HG02678 (cell line): Measurements from ENCODE around the gene OR6V1.
A peak's percentile ranks its signal among the peaks of the same experiment; 100 is the strongest.

Experiments
- ATAC-seq: cut with Tn5 transposase; IDR thresholded peaks from one replicate; pipeline ENCODE4 v1.9.1; 2021; ENCODE audit warnings: mild to moderate bottlenecking, moderate library complexity; ENCODE audit not compliant: unreplicated experiment

The OR6V1 gene

GRCh38 chr7:143052041-143052440, at the start of gene OR6V1:
Gene OR6V1 (plus strand): TSS chr7:143052341. CDS start chr7:143052341, 0 bp downstream.
- no peak for ATAC-seq

DNA sequence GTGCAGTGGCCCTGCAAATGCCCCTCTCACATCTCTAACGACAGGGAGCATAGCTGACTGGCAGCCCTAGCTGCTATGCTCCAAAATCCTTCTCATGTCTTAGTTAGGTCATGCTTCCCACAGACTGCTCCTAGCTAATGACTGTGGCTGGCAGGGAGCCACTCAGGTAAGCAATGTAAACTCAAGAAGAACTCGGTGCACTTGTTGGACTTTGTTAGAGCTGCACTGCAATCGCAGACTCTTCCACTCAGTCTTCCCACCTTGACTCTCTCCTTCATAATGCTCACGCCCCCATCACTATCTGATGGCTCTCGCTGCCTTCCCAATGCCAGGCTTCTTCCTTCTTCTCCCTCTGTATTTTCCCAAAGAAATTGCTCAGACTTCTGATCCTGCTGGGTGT, 49.2 kb upstream of the OR6V1 start:
- no peak for ATAC-seq

GRCh38 chr7:143003393-143004051, 48.6 kb upstream of the OR6V1 start:
- ATAC-seq = peak; percentile 62

DNA sequence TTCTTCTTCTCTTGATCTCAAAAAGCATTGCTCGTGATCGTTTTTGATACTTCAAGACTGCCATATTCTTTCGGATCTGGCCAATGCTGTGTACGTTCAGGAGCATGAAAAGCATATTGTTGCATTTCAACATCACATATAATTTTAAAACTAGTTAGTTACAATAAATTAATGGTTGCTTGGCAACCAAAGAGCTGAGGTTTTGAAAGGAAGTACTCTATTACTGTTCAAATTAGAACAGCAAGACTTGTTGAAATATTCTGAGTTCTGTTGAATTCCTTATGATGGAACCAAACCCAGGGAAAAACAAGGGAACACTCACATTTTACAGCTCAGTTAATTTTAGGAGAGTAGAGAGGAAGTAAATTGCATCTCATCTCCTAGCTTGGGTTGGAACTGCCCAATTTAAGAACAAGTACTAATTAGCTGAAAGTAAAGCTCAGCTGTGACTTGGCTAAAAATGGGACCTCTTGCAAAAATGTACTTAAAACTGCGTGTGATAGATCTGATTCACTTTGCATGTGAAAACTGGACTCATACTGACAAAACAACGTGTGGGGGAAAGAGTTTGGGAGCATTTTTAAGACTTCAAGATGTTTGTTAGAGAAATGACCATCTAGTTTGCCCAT, 46.4 kb upstream of the OR6V1 start:
- ATAC-seq = no peak

DNA sequence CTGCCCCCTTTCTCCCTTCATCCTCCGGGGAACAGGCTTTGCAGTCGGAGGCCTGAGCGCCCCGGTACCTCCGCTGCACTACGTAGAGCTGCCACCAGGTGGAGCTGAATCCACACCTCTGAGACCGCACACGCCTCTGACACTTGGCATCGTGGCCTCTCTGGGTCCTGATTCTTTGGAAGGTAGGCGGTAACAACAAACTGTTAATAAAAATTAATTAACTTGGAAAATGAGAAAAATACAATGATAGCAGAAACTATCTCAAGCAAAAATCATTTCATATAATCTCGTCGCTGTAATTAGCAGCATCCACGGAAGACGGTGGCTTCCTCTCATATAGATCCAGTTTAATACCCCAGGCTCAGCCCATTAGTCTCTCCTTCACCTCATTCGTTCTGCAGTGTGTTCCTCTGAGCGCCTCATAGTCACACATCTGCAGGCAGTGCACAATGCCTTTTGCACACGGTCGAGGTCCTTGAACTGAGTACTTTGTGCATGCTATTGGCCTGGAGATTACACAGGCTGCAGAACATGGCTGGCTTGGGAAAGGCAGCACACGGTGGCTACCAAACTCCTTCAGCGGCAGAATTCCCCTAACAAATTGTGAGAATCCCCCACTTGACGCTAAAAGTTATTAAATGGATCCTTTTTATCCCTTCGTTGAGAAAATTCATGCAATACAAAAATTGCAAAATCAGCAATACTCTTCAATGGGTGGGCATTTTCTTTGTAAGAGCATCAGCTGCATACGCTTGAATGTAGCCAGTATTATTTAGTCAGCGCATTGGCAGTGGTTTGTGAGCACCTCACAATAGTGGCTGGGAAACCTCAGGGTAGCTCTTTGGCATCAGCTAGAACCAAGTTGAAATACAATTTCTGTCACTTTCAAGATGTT, 43.9 kb upstream of the OR6V1 start:
- ATAC-seq = peak; percentile 93

DNA sequence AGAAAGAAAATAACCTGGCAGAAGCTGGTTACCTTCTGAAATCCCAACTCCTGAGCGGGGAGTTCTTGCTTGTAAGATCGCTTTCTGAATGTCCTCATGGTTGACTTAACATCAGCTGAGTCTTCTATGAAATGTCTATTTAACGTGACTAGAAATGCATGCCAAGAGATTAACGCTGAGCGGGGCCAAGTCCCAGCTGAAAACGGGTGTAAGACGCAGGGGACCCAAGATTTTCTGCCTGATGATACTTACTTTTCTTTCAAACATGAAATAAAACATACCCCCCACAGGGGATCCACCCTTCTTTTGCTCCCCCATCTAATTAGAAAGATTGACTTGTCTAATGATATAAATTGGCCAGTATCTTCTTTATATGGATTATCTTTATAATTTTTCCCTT, 40.1 kb upstream of the OR6V1 start:
- ATAC-seq = no peak

GRCh38 chr7:143012409-143012808, 39.7 kb upstream of the OR6V1 start:
- ATAC-seq = no peak

- no peak for ATAC-seq
Observed at GRCh38 chr7:143013473-143013872, 38.7 kb upstream of the OR6V1 start.

GRCh38 chr7:143013893-143014292, 38.2 kb upstream of the OR6V1 start:
- ATAC-seq = no peak

- ATAC-seq = peak; percentile 88
Observed at GRCh38 chr7:143015084-143015483, 37.1 kb upstream of the OR6V1 start.

GRCh38 chr7:143015926-143016490, 36.1 kb upstream of the OR6V1 start:
- ATAC-seq = no peak

- no peak for ATAC-seq
Observed at GRCh38 chr7:143016996-143017395, 35.1 kb upstream of the OR6V1 start.

GRCh38 chr7:143018931-143019330, 33.2 kb upstream of the OR6V1 start:
- no peak for ATAC-seq

- no peak for ATAC-seq
Observed at GRCh38 chr7:143023047-143023446, 29.1 kb upstream of the OR6V1 start.

GRCh38 chr7:143025371-143025770, 26.8 kb upstream of the OR6V1 start:
- ATAC-seq = no peak

DNA sequence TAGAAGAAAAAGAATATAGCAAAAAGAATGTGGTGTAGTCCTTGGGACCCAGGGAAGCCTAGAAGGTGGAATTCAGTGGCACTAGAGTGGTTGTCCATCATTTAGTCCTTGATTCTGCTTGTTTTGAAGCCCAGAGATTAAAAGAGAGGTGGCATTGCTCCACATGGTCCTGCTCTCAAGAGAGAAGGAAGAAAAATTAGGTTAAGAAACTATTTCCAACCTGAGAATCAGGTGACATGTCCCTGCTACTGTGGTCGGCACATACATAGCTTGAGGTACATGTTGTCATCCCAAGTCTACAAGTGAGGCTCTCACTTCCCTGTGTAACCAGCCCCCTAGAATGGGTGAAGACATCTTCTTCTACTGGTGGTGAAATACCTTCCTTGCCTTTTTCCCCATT, 25.1 kb upstream of the OR6V1 start, which contains the start of gene OR9A2:
Gene OR9A2 (minus strand): TSS at position 101 of the 400 bp plus-strand sequence. CDS start 0 bp downstream, at position 101.
- no peak for ATAC-seq

GRCh38 chr7:143027683-143028082, 24.5 kb upstream of the OR6V1 start:
- ATAC-seq = no peak

DNA sequence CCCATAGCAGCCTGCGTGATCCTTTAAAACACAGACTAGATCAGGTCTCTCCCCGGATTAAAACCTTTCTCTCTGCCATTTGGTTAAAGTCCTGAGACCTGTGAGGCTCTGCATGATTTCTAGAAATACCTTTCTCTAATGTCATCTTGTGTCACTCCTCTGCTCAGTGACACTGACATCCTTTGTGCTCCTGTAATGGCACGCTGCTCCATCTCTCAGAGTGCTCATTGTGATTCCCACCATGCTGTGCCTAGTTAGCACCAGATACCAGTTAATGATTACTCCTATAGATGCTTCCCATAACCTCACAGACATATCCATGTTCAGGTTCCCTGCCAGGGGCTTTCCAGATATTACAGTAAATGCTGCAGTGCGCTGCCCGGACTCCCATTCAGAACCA, 13.5 kb upstream of the OR6V1 start:
- no peak for ATAC-seq

DNA sequence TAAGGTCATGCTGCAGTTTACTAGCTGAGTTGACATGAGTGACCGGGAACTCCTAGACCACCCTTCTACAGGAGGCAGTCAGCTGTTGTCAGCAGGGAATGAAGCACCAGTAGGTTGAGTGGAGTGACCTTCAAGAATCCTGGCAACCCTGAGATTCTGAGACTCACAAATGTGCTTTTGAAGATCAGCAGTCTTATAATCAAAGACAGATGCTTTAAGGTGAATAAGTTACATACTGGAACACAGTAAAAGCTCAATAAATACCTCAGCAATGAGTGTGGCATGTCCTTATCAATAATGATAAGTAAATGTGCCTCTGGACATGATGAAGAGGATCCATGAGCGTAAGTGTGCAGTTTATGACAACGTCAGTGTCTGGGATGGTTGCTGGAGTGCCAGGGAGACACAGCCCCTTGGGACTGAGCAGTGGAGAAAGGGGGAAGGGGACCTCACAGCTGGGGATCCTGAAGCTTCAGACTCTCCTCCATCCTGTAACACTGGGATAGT, 11.9 kb upstream of the OR6V1 start:
- ATAC-seq = no peak

- ATAC-seq = no peak
Observed at GRCh38 chr7:143041346-143041745, 10.8 kb upstream of the OR6V1 start.

DNA sequence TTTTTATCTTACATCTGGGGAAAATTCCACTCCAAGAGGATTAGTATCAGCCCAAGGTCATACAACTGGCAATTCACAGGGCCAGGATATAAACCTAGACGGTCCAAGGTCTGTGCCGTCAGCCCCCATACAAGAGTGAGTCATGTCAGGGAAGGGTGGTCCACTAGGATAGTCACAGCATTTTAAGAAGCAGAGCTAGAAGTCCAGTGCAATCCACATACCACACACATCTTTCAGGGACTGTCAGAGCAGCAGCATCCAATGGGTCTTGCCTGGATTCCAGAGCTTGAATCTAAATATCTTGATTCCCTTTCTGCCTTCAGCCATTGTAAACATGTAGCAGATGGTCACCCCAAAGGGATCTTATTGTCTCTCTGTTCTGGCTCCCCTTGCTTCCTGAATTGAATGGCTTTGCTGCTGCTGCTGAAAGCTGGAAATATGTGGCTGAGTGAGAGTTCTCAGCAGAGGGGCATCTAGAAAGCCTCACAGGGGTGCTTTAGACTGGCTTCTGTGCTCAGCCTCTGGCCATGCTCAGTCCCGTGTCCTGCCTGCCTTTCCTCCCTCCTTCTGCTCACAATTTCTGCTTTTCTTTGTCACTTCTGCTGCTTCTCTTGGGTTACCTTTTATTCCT, 9.9 kb upstream of the OR6V1 start:
- no peak for ATAC-seq
